SU-DHL-6 (cell line): ENCODE measurements around the gene BAIAP3.
A peak's percentile ranks its signal among the peaks of the same experiment; 100 is the strongest.

ENCODE experiments used
- H2AFZ ChIP-seq: fragments of 200-600 bp; sonication (generic); 2 replicates; pipeline ENCODE4 v1.6.1; 2014; ENCODE audit warnings: low read depth, mild to moderate bottlenecking, moderate library complexity, mixed read lengths, antibody characterized with exemption, low read length; ENCODE audit not compliant: severe bottlenecking
- H3F3A ChIP-seq: fragments of 200-600 bp; shearing (Covaris generic); 2 replicates; pipeline ENCODE4 v1.6.0; 2016; ENCODE audit warnings: antibody characterized with exemption, mild to moderate bottlenecking; ENCODE audit not compliant: insufficient read depth
- H3K27ac ChIP-seq: fragments of 200-600 bp; sonication (generic); 2 replicates; pipeline ENCODE4 v1.5.1; 2016; ENCODE audit warnings: low read depth, mild to moderate bottlenecking, low read length, moderate library complexity, mixed read lengths
- H3K27me3 ChIP-seq: fragments of 200-600 bp; sonication (generic), shearing (Covaris generic); 2 replicates; pipeline ENCODE4 v1.6.0; 2014; ENCODE audit warnings: mild to moderate bottlenecking, low read length
- H3K36me3 ChIP-seq: fragments of 200-600 bp; sonication (generic); 2 replicates; pipeline ENCODE4 v1.6.1; 2014; ENCODE audit warnings: mild to moderate bottlenecking, low read length, mixed read lengths
- H3K4me2 ChIP-seq: fragments of 300-600, 200-600 bp; shearing (Covaris generic), sonication (generic); 2 replicates; pipeline ENCODE4 v1.6.0; 2014; ENCODE audit warnings: low read length, low read depth, mild to moderate bottlenecking; ENCODE audit not compliant: poor library complexity, severe bottlenecking
- H3K4me3 ChIP-seq: fragments of 200-600 bp; sonication (generic); 2 replicates; pipeline ENCODE4 v1.5.1; 2014; ENCODE audit warnings: antibody characterized with exemption, low read length, mild to moderate bottlenecking, mixed read lengths; ENCODE audit not compliant: insufficient read depth, poor library complexity, severe bottlenecking
- H3K79me2 ChIP-seq: fragments of 200-600 bp; sonication (generic); 2 replicates; pipeline ENCODE4 v1.6.1; 2014; ENCODE audit warnings: mild to moderate bottlenecking, low read length, moderate library complexity; ENCODE audit not compliant: insufficient read depth
- H3K9ac ChIP-seq: fragments of 200-600 bp; sonication (generic); 2 replicates; pipeline ENCODE4 v1.7.0; 2014; ENCODE audit warnings: mild to moderate bottlenecking, low read length
- H3K9me2 ChIP-seq: fragments of 200-600 bp; sonication (generic); replicated peaks from 2 replicates; pipeline ENCODE4 v1.6.1; 2014; ENCODE audit warnings: low read length; ENCODE audit not compliant: insufficient read depth
- H3K9me3 ChIP-seq: fragments of 200-600 bp; sonication (generic); 2 replicates; pipeline ENCODE4 v1.6.1; 2014; ENCODE audit warnings: low read length, mixed read lengths; ENCODE audit not compliant: insufficient read depth
- H4K20me1 ChIP-seq: fragments of 200-600 bp; sonication (generic); 2 replicates; pipeline ENCODE4 v1.6.1; 2014; ENCODE audit warnings: low read depth, mild to moderate bottlenecking, antibody characterized with exemption, low read length, moderate library complexity, mixed read lengths
- EZH2phosphoT487 ChIP-seq: fragments of 200-600 bp; sonication (generic), shearing (Covaris generic); conservative IDR thresholded peaks from 2 replicates; pipeline ENCODE4 v1.6.1; 2018; ENCODE audit warnings: mild to moderate bottlenecking, antibody characterized with exemption, low read length, moderate library complexity, mixed read lengths
- TF ChIP-seq, protein P1 (sequence below): fragments of 200-600 bp; sonication (generic); IDR thresholded peaks from one replicate; pipeline ENCODE4 v1.5.1; 2017; ENCODE audit warnings: antibody characterized with exemption, mild to moderate bottlenecking, low read length, moderate library complexity; ENCODE audit not compliant: insufficient read depth, poor library complexity, severe bottlenecking

Gene BAIAP3

DNA sequence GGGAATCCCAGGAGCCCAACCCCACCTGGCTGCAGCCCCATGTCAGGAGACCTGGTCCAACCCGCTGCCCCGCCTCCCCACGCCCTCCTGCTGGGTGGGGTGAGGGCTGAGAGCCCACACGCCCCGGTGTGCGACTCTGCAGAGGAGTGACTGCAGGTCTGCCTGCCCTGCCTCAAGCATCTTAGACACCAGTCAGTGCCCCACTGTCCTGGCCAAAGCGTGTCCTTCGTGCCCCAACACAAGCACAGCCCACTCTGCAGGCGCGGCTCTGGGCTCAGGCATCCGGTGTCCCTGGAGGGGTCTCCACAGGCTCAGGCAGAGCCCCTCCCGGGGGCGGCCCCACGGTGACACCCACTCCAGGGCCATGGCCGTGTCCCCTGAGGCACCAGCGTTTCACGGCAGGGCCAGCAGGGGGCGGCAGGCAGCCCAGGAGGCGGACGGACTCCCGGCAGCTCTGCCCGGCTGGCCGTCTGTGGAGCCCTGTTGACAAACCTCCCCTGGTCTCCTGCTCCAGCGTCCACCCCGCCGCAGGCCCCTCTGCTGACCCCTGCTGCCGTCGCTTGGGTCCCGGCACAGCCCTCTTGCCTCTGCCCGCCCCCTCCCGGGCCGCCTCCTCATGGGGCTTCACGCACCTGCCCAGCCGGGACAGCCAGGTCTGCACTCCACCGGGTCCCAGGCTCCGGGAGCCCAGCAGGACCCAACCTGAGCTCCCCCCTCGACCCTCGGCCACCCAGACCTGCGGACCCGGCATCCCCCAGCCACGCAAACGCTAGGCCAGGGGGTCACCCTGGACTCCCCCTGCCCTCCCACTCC, 32.6 kb upstream of the BAIAP3 start:
- no peak overlapping the region for H3K4me2 ChIP-seq
- peaks cover 11% of the 10 kb centered on the region for H3F3A ChIP-seq
- no peak overlapping the region for H3K27ac ChIP-seq
- no peaks in the 10 kb centered on the region for H3K9me2 ChIP-seq
- no peak overlapping the region for H3K4me3 ChIP-seq
- H3K79me2 ChIP-seq, result no peaks in the 10 kb centered on the region
- no peak overlapping the region for H2AFZ ChIP-seq
- H4K20me1 ChIP-seq, result no peaks in the 10 kb centered on the region
- H3K9ac ChIP-seq, result no peak overlapping the region
- TF ChIP-seq, protein P1, sequence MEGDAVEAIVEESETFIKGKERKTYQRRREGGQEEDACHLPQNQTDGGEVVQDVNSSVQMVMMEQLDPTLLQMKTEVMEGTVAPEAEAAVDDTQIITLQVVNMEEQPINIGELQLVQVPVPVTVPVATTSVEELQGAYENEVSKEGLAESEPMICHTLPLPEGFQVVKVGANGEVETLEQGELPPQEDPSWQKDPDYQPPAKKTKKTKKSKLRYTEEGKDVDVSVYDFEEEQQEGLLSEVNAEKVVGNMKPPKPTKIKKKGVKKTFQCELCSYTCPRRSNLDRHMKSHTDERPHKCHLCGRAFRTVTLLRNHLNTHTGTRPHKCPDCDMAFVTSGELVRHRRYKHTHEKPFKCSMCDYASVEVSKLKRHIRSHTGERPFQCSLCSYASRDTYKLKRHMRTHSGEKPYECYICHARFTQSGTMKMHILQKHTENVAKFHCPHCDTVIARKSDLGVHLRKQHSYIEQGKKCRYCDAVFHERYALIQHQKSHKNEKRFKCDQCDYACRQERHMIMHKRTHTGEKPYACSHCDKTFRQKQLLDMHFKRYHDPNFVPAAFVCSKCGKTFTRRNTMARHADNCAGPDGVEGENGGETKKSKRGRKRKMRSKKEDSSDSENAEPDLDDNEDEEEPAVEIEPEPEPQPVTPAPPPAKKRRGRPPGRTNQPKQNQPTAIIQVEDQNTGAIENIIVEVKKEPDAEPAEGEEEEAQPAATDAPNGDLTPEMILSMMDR, result peak; percentile 77
- TF ChIP-seq EZH2phosphoT487, result no peak
- no peaks in the 10 kb centered on the region for H3K36me3 ChIP-seq
- H3K27me3 ChIP-seq, result no peaks in the 10 kb centered on the region
- no peaks in the 10 kb centered on the region for H3K9me3 ChIP-seq

DNA sequence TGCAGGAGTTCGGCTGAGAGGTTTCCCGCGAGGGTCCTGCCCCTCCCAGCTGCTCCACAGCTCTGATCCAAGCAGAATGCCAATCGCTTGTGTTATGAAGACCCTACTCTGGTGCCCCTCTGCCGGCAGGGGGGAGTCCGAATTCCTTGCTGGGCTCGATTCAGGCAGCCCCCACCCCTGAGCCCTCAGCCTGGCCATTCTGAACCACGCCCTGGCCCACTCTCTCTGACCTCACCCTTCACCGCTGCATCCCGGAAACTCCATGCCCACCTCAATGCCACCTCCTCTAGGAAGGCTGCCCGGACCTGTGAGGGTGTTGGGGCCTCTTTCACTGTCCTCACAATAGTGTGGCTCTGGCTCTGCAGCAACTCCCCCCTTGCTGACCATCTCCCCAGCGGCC, 31.9 kb upstream of the BAIAP3 start:
- peaks cover 11% of the 10 kb centered on the region for H3F3A ChIP-seq
- H3K27ac ChIP-seq, result no peak overlapping the region
- no peaks in the 10 kb centered on the region for H3K36me3 ChIP-seq
- H4K20me1 ChIP-seq, result no peaks in the 10 kb centered on the region
- no peaks in the 10 kb centered on the region for H3K27me3 ChIP-seq
- H3K9me3 ChIP-seq, result no peaks in the 10 kb centered on the region
- no peak overlapping the region for H3K4me3 ChIP-seq
- no peak for TF ChIP-seq EZH2phosphoT487
- TF ChIP-seq, protein P1, result no peak
- H3K9ac ChIP-seq, result no peak overlapping the region
- no peaks in the 10 kb centered on the region for H3K9me2 ChIP-seq
- H2AFZ ChIP-seq, result no peak overlapping the region
- no peaks in the 10 kb centered on the region for H3K79me2 ChIP-seq
- H3K4me2 ChIP-seq, result no peak overlapping the region

DNA sequence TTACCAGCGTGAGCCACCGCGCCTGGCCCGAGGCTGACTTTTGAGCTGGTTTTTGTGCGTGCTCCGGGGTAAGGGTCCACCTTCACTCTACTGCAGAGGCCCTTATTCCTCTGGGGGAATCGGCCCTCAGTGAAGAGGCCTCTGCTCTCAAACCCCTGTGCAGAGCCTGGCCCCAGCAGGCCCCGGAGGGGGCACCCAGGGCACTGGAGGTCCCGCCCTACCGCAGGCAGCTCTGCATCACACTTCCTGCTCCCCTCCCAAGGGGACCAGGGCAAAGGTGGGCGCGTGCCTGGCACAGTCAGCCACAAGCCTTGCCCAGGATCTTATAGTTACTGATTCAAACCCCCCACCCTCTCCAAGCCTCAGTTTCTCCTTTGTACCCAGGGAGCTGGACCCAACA, 27.6 kb upstream of the BAIAP3 start:
- no peaks in the 10 kb centered on the region for H3K9me3 ChIP-seq
- no peak overlapping the region for H3K9ac ChIP-seq
- no peaks in the 10 kb centered on the region for H3K27me3 ChIP-seq
- H3K36me3 ChIP-seq, result no peaks in the 10 kb centered on the region
- no peak overlapping the region for H3K27ac ChIP-seq
- H3K79me2 ChIP-seq, result peaks cover 10% of the 10 kb centered on the region
- peaks cover 14% of the 10 kb centered on the region for H3F3A ChIP-seq
- no peaks in the 10 kb centered on the region for H3K9me2 ChIP-seq
- H3K4me3 ChIP-seq, result no peak overlapping the region
- TF ChIP-seq EZH2phosphoT487, result no peak
- TF ChIP-seq, protein P1, result no peak
- H2AFZ ChIP-seq, result no peak overlapping the region
- 0 out of 2 replicates have a peak, but pooled peaks cover 7% of the 10 kb centered on the region for H4K20me1 ChIP-seq
- H3K4me2 ChIP-seq, result no peak overlapping the region
